ENCODE measurements around the gene MORF4L2. TPM values are rescaled to one million over a fixed set of nuclear protein-coding genes. Genes with fewer than 3 reads are reported as not detected.

MORF4L2 gene
- total and polyA plus RNA-seq, 9 of the 15 experiments (the other 6 are each of a cell fraction or from before 2014, with no cell fraction given), result 324 to 781 (median 420) TPM

- H3K27me3 ChIP-seq (ENCODE audit: control insufficient read depth in 2 of 2, insufficient read depth in 2 of 2, low read length in 2 of 2), result peaks cover 2 to 4% of the 10 kb centered on the region in 2 experiments; a peak in 4 of 5 replicates
- DNase-seq (ENCODE audit: extremely low read depth in 1 of 4, low spot score in 3 of 4), result no peak
- ATAC-seq, result no peak
- H2AFZ ChIP-seq (ENCODE audit: low read depth, low read length), result no peak overlapping the region
- BruUV-seq (replicated peaks), result no TSS peak
- no peaks in the 10 kb centered on the region for H3K79me2 ChIP-seq (ENCODE audit: control insufficient read depth, insufficient read depth, low read length)
- POLR2A ChIA-PET, result interaction anchor here (0.6 kb wide), 1 partner anchor 43 kb away, joined by 3 read pairs; no protein-coding TSS in a partner anchor
- intact Hi-C loops (cut with micrococcal nuclease), result no loop called here
- WGBS (ENCODE audit: insufficient coverage, low coverage, missing lambda C conversion rate), result 0% methylated on average over 4 of the region's 5 CpGs
- H3K36me3 ChIP-seq (ENCODE audit: control insufficient read depth, insufficient read depth, low read length), result no peaks in the 10 kb centered on the region
- H3K4me3 ChIP-seq, result no peak overlapping the region
- in situ Hi-C loops (cut with MboI), result no loop called here
- FAIRE-seq, result no peak
- H4K20me1 ChIP-seq (replicated peaks; ENCODE audit: control insufficient read depth, insufficient read depth, low read length), result no peaks in the 10 kb centered on the region
- CTCF ChIA-PET (ENCODE audit: low intra/inter-chr PET ratio), result no interaction called here
- H3K9ac ChIP-seq (ENCODE audit: insufficient read depth in 1 of 2, low read depth in 2 of 2, low read length in 2 of 2), result no peak overlapping the region
- H3K9me1 ChIP-seq (ENCODE audit: control insufficient read depth, insufficient read depth, low read length), result no peaks in the 10 kb centered on the region
- H3K9me3 ChIP-seq (replicated peaks; ENCODE audit: control insufficient read depth, insufficient read depth, low read depth, low read length), result no peaks in the 10 kb centered on the region
- H3K4me1 ChIP-seq (replicated peaks in 1 of 2; ENCODE audit: control insufficient read depth in 2 of 2, insufficient read depth in 2 of 2, low read length in 2 of 2), result no peaks in the 10 kb centered on the region
- no peak overlapping the region for H3K27ac ChIP-seq (ENCODE audit: extremely low read depth, low read depth, low read length)
- no peak overlapping the region for H3K4me2 ChIP-seq (ENCODE audit: insufficient read depth, low read length)
- TF ChIP-seq DPF2 (IDR thresholded peaks at IDR 0.05) (no peak), RNF219 (CRISPR knock-in tag; IDR thresholded peaks at IDR 0.05) (no peak), TFAM (CRISPR knock-in tag; conservative IDR thresholded peaks at IDR 0.05) (no peak), E2F8 (IDR thresholded peaks at IDR 0.05; ENCODE audit: low read depth, partially characterized antibody) (no peak), E4F1 (CRISPR knock-in tag; IDR thresholded peaks at IDR 0.05; ENCODE audit: borderline replicate concordance) (no peak), ESRRB (CRISPR knock-in tag; IDR thresholded peaks at IDR 0.05; ENCODE audit: borderline replicate concordance) (no peak), MCM5 (IDR thresholded peaks at IDR 0.05; ENCODE audit: low read depth) (no peak), ZBTB1 (CRISPR knock-in tag; IDR thresholded peaks at IDR 0.05; ENCODE audit: borderline replicate concordance, low read depth) (no peak), NFIC (IDR thresholded peaks at IDR 0.05) (no peak), ARID3A (IDR thresholded peaks at IDR 0.05; ENCODE audit: borderline replicate concordance, low read depth, low read length) (no peak), DIDO1 (tag; IDR thresholded peaks at IDR 0.05; ENCODE audit: low read depth) (no peak), CHCHD3 (CRISPR knock-in tag; IDR thresholded peaks at IDR 0.05) (no peak), DACH1 (IDR thresholded peaks at IDR 0.05; ENCODE audit: partially characterized antibody) (no peak)
Observed at GRCh38 chrX:103658681-103659433, 27.6 kb downstream of the MORF4L2 start.

Data from K562 (cell line).